Measurements from ENCODE around the gene U2AF1L4.

The U2AF1L4 gene

DNA sequence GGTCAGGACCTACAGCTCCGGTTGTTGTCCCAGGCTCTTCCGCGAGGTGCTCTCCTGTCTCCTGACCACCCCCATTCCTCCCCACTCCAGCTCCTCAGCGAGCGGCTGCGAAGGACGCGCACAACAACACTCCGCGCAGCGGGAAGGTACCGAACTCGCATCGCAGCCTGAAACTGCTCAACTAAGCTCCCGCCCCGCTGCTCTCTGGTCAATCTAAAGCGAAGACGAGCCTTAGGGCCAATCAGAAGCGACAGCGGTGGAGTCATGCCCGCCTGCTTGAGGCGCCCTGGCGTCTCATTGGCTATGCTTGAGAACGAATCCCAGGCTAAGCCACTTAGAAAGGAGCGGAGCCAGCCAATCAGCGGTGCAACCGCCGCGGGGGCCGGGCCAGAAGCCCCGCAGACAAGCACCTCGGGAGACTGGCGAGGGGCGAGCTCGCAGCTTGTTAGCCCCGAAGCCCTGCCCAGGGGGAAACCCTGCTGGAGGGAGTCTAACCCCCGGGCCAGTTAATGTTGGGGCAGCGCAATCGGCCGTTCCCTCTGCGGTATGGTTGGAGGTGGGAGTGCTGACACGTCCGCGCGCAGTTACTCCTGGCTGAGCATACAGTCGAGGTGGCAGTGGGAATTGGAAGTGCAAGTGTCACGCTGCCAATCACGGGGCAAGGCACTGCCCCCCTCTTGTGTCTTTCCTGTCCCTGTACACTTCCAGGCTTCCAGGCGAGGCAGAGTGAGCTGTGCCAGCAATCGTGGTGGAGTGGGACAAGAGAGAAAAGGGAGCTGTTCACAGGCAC lies 42.8 kb downstream of the U2AF1L4 start (continued):
- TF ChIP-seq, protein P1, sequence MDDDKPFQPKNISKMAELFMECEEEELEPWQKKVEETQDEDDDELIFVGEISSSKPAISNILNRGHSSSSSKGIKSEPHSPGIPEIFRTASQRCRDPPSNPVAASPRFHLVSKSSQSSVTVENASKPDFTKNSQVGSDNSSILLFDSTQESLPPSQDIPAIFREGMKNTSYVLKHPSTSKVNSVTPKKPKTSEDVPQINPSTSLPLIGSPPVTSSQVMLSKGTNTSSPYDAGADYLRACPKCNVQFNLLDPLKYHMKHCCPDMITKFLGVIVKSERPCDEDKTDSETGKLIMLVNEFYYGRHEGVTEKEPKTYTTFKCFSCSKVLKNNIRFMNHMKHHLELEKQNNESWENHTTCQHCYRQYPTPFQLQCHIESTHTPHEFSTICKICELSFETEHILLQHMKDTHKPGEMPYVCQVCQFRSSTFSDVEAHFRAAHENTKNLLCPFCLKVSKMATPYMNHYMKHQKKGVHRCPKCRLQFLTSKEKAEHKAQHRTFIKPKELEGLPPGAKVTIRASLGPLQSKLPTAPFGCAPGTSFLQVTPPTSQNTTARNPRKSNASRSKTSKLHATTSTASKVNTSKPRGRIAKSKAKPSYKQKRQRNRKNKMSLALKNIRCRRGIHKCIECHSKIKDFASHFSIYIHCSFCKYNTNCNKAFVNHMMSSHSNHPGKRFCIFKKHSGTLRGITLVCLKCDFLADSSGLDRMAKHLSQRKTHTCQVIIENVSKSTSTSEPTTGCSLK (tag by site-specific recombination; IDR thresholded peaks at IDR 0.05), result no peak
- no peak for TF ChIP-seq ZSCAN18 (tag by site-specific recombination; IDR thresholded peaks at IDR 0.05)
- no peak for TF ChIP-seq ZNF354C (tag by site-specific recombination; IDR thresholded peaks at IDR 0.05; ENCODE audit: borderline replicate concordance, low read depth)
- TF ChIP-seq, protein P2, sequence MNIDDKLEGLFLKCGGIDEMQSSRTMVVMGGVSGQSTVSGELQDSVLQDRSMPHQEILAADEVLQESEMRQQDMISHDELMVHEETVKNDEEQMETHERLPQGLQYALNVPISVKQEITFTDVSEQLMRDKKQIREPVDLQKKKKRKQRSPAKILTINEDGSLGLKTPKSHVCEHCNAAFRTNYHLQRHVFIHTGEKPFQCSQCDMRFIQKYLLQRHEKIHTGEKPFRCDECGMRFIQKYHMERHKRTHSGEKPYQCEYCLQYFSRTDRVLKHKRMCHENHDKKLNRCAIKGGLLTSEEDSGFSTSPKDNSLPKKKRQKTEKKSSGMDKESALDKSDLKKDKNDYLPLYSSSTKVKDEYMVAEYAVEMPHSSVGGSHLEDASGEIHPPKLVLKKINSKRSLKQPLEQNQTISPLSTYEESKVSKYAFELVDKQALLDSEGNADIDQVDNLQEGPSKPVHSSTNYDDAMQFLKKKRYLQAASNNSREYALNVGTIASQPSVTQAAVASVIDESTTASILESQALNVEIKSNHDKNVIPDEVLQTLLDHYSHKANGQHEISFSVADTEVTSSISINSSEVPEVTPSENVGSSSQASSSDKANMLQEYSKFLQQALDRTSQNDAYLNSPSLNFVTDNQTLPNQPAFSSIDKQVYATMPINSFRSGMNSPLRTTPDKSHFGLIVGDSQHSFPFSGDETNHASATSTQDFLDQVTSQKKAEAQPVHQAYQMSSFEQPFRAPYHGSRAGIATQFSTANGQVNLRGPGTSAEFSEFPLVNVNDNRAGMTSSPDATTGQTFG (tag by site-specific recombination; IDR thresholded peaks at IDR 0.05; ENCODE audit: borderline replicate concordance), result no peak
- no peak for TF ChIP-seq ZBTB11 (tag by site-specific recombination; conservative IDR thresholded peaks at IDR 0.05; ENCODE audit: low read depth)
- TF ChIP-seq, protein P3, sequence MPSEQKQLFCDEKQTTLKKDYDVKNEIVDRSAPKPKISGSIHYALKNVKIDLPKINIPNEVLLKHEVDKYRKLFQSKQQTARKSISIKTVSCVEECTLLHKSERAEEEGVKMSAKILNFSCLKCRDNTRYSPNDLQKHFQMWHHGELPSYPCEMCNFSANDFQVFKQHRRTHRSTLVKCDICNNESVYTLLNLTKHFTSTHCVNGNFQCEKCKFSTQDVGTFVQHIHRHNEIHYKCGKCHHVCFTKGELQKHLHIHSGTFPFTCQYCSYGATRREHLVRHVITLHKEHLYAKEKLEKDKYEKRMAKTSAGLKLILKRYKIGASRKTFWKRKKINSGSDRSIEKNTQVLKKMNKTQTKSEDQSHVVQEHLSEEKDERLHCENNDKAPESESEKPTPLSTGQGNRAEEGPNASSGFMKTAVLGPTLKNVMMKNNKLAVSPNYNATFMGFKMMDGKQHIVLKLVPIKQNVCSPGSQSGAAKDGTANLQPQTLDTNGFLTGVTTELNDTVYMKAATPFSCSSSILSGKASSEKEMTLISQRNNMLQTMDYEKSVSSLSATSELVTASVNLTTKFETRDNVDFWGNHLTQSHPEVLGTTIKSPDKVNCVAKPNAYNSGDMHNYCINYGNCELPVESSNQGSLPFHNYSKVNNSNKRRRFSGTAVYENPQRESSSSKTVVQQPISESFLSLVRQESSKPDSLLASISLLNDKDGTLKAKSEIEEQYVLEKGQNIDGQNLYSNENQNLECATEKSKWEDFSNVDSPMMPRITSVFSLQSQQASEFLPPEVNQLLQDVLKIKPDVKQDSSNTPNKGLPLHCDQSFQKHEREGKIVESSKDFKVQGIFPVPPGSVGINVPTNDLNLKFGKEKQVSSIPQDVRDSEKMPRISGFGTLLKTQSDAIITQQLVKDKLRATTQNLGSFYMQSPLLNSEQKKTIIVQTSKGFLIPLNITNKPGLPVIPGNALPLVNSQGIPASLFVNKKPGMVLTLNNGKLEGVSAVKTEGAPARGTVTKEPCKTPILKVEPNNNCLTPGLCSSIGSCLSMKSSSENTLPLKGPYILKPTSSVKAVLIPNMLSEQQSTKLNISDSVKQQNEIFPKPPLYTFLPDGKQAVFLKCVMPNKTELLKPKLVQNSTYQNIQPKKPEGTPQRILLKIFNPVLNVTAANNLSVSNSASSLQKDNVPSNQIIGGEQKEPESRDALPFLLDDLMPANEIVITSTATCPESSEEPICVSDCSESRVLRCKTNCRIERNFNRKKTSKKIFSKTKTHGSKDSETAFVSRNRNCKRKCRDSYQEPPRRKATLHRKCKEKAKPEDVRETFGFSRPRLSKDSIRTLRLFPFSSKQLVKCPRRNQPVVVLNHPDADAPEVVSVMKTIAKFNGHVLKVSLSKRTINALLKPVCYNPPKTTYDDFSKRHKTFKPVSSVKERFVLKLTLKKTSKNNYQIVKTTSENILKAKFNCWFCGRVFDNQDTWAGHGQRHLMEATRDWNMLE (tag by site-specific recombination; conservative IDR thresholded peaks at IDR 0.05; ENCODE audit: low read depth), result no peak
- peak; percentile 98 for TF ChIP-seq ZIC2 (tag by site-specific recombination; IDR thresholded peaks at IDR 0.05)
- TF ChIP-seq, protein P4, sequence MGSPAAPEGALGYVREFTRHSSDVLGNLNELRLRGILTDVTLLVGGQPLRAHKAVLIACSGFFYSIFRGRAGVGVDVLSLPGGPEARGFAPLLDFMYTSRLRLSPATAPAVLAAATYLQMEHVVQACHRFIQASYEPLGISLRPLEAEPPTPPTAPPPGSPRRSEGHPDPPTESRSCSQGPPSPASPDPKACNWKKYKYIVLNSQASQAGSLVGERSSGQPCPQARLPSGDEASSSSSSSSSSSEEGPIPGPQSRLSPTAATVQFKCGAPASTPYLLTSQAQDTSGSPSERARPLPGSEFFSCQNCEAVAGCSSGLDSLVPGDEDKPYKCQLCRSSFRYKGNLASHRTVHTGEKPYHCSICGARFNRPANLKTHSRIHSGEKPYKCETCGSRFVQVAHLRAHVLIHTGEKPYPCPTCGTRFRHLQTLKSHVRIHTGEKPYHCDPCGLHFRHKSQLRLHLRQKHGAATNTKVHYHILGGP (tag by site-specific recombination; IDR thresholded peaks at IDR 0.05), result no peak
- TF ChIP-seq ZNF777 (tag by site-specific recombination; IDR thresholded peaks at IDR 0.05; ENCODE audit: borderline replicate concordance), result peak; percentile 83; the same call in 1 of the 2 replicates
- no peak for TF ChIP-seq ZNF660 (tag by site-specific recombination; IDR thresholded peaks at IDR 0.05)
- 0 out of 2 replicates have a peak, but pooled peaks have one; percentile 3 for TF ChIP-seq KLF1 (tag by site-specific recombination; IDR thresholded peaks at IDR 0.05)
- TF ChIP-seq ZEB2 (tag by site-specific recombination; IDR thresholded peaks at IDR 0.05), result peak; percentile 70; the same call in 1 of the 2 replicates
- no peak for TF ChIP-seq ZNF48 (tag by site-specific recombination; IDR thresholded peaks at IDR 0.05)
- no peak for TF ChIP-seq GLI4 (tag by site-specific recombination; IDR thresholded peaks at IDR 0.05)
- TF ChIP-seq ZNF23 (tag by site-specific recombination; IDR thresholded peaks at IDR 0.05; ENCODE audit: borderline replicate concordance), result no peak
- no peak for TF ChIP-seq ZNF211 (tag by site-specific recombination; IDR thresholded peaks at IDR 0.05; ENCODE audit: low read depth)
- TF ChIP-seq OSR2 (tag by site-specific recombination; IDR thresholded peaks at IDR 0.05), result no peak
- no peak for TF ChIP-seq ZSCAN23 (tag by site-specific recombination; IDR thresholded peaks at IDR 0.05)
- TF ChIP-seq OVOL3 (tag by site-specific recombination; IDR thresholded peaks at IDR 0.05), result no peak
- TF ChIP-seq ZNF292 (tag by site-specific recombination; IDR thresholded peaks at IDR 0.05; ENCODE audit: borderline replicate concordance, low read depth), result no peak
- no peak for TF ChIP-seq ZNF138 (tag by site-specific recombination; IDR thresholded peaks at IDR 0.05; ENCODE audit: borderline replicate concordance)
- peak; percentile 7; the same call in 1 of the 2 replicates for TF ChIP-seq IKZF3 (tag by site-specific recombination; IDR thresholded peaks at IDR 0.05)

All from HEK293 (cell line).